Activated CD4-positive, alpha-beta memory T cell treated with anti-CD3 and anti-CD28 coated beads, Interleukin-2, amount 10 ng/mL, durations not matched to agents 7 days and 5 days (primary cell): ENCODE data around the gene ELOA. TPM values are rescaled to one million over a fixed set of nuclear protein-coding genes. Genes with fewer than 3 reads are reported as not detected.

Experiments
- CTCF ChIA-PET: fragments of 350-600 bp; sonication (Branson Sonifier 250); formaldehyde crosslinking; loops from one replicate; lab custom pipeline; 2021; ENCODE audit warnings: antibody characterized with exemption, inconsistent platforms; lab: Charles Lee
- POLR2A ChIA-PET: fragments of 350-600 bp; sonication (Branson Sonifier 250); formaldehyde crosslinking; loops from one replicate; lab custom pipeline; 2021; ENCODE audit warnings: antibody characterized with exemption; lab: Charles Lee
- DNase-seq: peaks from one replicate; pipeline ENCODE4 v3.0.0-alpha.2; 2020
- H3K27ac Mint-ChIP-seq: one replicate; pipeline ENCODE4 v1.8.0; 2021; ENCODE audit warnings: mild to moderate bottlenecking, mixed read lengths
- H3K27me3 Mint-ChIP-seq: one replicate; pipeline ENCODE4 v1.8.0; 2021; ENCODE audit warnings: mixed read lengths
- H3K36me3 Mint-ChIP-seq: one replicate; pipeline ENCODE4 v1.8.0; 2021; ENCODE audit warnings: low read depth, mixed read lengths
- H3K4me1 Mint-ChIP-seq: one replicate; pipeline ENCODE4 v1.8.0; 2021; ENCODE audit warnings: mixed read lengths
- H3K4me3 Mint-ChIP-seq: one replicate; pipeline ENCODE4 v1.8.0; 2021; ENCODE audit warnings: mild to moderate bottlenecking, mixed read lengths
- H3K9me3 Mint-ChIP-seq: one replicate; pipeline ENCODE4 v1.8.0; 2021; ENCODE audit warnings: mixed read lengths
- total RNA-seq, 2 experiments: library from RNA; stranded (reverse); gene quantifications; one replicate each; pipeline ENCODE4 v1.2.3, GENCODE V29; 2021

The ELOA gene, protein sequence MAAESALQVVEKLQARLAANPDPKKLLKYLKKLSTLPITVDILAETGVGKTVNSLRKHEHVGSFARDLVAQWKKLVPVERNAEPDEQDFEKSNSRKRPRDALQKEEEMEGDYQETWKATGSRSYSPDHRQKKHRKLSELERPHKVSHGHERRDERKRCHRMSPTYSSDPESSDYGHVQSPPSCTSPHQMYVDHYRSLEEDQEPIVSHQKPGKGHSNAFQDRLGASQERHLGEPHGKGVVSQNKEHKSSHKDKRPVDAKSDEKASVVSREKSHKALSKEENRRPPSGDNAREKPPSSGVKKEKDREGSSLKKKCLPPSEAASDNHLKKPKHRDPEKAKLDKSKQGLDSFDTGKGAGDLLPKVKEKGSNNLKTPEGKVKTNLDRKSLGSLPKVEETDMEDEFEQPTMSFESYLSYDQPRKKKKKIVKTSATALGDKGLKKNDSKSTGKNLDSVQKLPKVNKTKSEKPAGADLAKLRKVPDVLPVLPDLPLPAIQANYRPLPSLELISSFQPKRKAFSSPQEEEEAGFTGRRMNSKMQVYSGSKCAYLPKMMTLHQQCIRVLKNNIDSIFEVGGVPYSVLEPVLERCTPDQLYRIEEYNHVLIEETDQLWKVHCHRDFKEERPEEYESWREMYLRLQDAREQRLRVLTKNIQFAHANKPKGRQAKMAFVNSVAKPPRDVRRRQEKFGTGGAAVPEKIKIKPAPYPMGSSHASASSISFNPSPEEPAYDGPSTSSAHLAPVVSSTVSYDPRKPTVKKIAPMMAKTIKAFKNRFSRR
- 10 to 100 TPM; 34.1 to 35.2 TPM for total RNA-seq

GRCh38 chr1:23743287-23744152 lies at the start of gene ELOA:
TSS of gene ELOA (plus strand) at chr1:23743471. CDS start at chr1:23743504, 33 bp downstream.
- H3K27me3 Mint-ChIP-seq: no peaks in the 10 kb centered on the region
- H3K4me3 Mint-ChIP-seq: peak within 1 kb of the TSS; percentile 87
- peaks cover 45% of the 10 kb centered on the region for H3K4me1 Mint-ChIP-seq
- ChIA-PET POLR2A (interaction anchor here (0.6 to 6.5 kb wide), 23 partner anchors 9 to 643 kb away, joined by 3 to 62 read pairs (median 5); partner anchors contain the start of genes E2F2, GALE, LYPLA2 and PITHD1), CTCF (interaction anchor here (0.7 to 2.1 kb wide), 10 partner anchors 16 to 247 kb away, joined by 3 to 13 read pairs (median 4); partner anchors contain the start of genes HMGCL, PITHD1 and RPL11)
- peak within 1 kb of the TSS; percentile 87 for H3K27ac Mint-ChIP-seq
- DNase-seq: peak; percentile 84
- peaks cover 15% of the 10 kb centered on the region for H3K36me3 Mint-ChIP-seq
- no peaks in the 10 kb centered on the region for H3K9me3 Mint-ChIP-seq

- H3K27ac Mint-ChIP-seq: peak overlapping the region; percentile 75
- H3K4me1 Mint-ChIP-seq: peaks cover 65% of the 10 kb centered on the region
- peak overlapping the region; percentile 94 for H3K4me3 Mint-ChIP-seq
- CTCF ChIA-PET: interaction anchor here (2.6 kb wide), 1 partner anchor 52 kb away, joined by 6 read pairs; no protein-coding TSS in a partner anchor
- no peaks in the 10 kb centered on the region for H3K9me3 Mint-ChIP-seq
- POLR2A ChIA-PET: interaction anchor here (0.9 to 3.3 kb wide), 2 partner anchors 9 to 165 kb away, joined by 3 to 17 read pairs; no protein-coding TSS in a partner anchor
- H3K36me3 Mint-ChIP-seq: peaks cover 65% of the 10 kb centered on the region
- H3K27me3 Mint-ChIP-seq: no peaks in the 10 kb centered on the region
- DNase-seq: no peak
Observed at GRCh38 chr1:23693599-23693998, 49.7 kb upstream of the ELOA start.

- Mint-ChIP-seq H3K27me3 (no peaks in the 10 kb centered on the region), H3K4me1 (peaks cover 69% of the 10 kb centered on the region), H3K27ac (peak overlapping the region; percentile 55), H3K36me3 (peaks cover 71% of the 10 kb centered on the region), H3K9me3 (no peaks in the 10 kb centered on the region), H3K4me3 (peak overlapping the region; percentile 94)
- ChIA-PET CTCF (interaction anchor here (2.6 kb wide), 1 partner anchor 51 kb away, joined by 6 read pairs; no protein-coding TSS in a partner anchor), POLR2A (interaction anchor here (0.7 to 1.4 kb wide), 5 partner anchors 8 to 86 kb away, joined by 3 to 5 read pairs (median 4); no protein-coding TSS in a partner anchor)
- no peak for DNase-seq
Observed at GRCh38 chr1:23694371-23694770, 48.9 kb upstream of the ELOA start.

DNA sequence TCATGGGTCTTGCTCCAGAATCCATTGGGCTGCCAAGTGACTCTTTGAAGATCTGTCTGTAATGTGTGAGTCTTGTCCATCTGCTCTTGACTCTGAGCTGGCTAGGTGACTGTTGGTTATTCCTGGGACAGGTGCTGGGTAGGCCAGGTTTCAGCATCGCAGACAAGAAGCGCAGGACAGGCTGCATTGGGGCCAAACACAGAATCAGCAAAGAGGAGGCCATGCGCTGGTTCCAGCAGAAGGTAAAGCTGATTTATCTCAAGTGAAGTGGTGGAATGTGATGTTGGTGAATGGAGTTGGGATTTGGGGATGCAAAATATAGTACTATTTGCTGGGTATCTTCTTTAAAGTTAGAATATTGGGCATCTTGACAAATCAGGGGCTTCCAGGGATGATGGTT lies 47.6 kb upstream of the ELOA start:
- no peak overlapping the region for H3K27ac Mint-ChIP-seq
- H3K27me3 Mint-ChIP-seq: no peaks in the 10 kb centered on the region
- H3K9me3 Mint-ChIP-seq: no peaks in the 10 kb centered on the region
- no peak overlapping the region for H3K4me3 Mint-ChIP-seq
- ChIA-PET CTCF (interaction anchor here (2.6 kb wide), 1 partner anchor 50 kb away, joined by 6 read pairs; no protein-coding TSS in a partner anchor), POLR2A (interaction anchor here (0.9 to 1.4 kb wide), 4 partner anchors 9 to 84 kb away, joined by 3 to 4 read pairs (median 3); partner anchors contain the start of genes ELOA and PITHD1)
- H3K36me3 Mint-ChIP-seq: peaks cover 82% of the 10 kb centered on the region
- no peak for DNase-seq
- H3K4me1 Mint-ChIP-seq: peaks cover 76% of the 10 kb centered on the region

GRCh38 chr1:23696335-23696989 lies 46.8 kb upstream of the ELOA start:
- Mint-ChIP-seq H3K4me3 (no peak overlapping the region), H3K9me3 (no peaks in the 10 kb centered on the region), H3K4me1 (peaks cover 74% of the 10 kb centered on the region), H3K36me3 (peaks cover 90% of the 10 kb centered on the region), H3K27me3 (no peaks in the 10 kb centered on the region), H3K27ac (no peak overlapping the region)
- DNase-seq: no peak
- CTCF ChIA-PET: no interaction called here
- POLR2A ChIA-PET: interaction anchor here (0.6 to 1.3 kb wide), 4 partner anchors 9 to 119 kb away, joined by 3 to 4 read pairs (median 3); partner anchors contain the start of gene PITHD1

GRCh38 chr1:23698466-23698865 lies 44.8 kb upstream of the ELOA start:
- no peaks in the 10 kb centered on the region for H3K9me3 Mint-ChIP-seq
- POLR2A ChIA-PET: interaction anchor here (1.4 to 3.1 kb wide), 2 partner anchors 16 to 45 kb away, joined by 4 to 10 read pairs; partner anchors contain the start of gene ELOA
- CTCF ChIA-PET: interaction anchor here (1.4 kb wide), 1 partner anchor 201 kb away, joined by 4 read pairs; no protein-coding TSS in a partner anchor
- DNase-seq: no peak
- peaks cover 59% of the 10 kb centered on the region for H3K4me1 Mint-ChIP-seq
- H3K27ac Mint-ChIP-seq: no peak overlapping the region
- peaks cover 89% of the 10 kb centered on the region for H3K36me3 Mint-ChIP-seq
- H3K27me3 Mint-ChIP-seq: no peaks in the 10 kb centered on the region
- no peak overlapping the region for H3K4me3 Mint-ChIP-seq

GRCh38 chr1:23699280-23700179 lies 43.7 kb upstream of the ELOA start:
- no peak for DNase-seq
- Mint-ChIP-seq H3K9me3 (no peaks in the 10 kb centered on the region), H3K4me3 (no peak overlapping the region), H3K27ac (peak overlapping the region; percentile 32), H3K27me3 (no peaks in the 10 kb centered on the region), H3K4me1 (peaks cover 49% of the 10 kb centered on the region), H3K36me3 (peaks cover 81% of the 10 kb centered on the region)
- CTCF ChIA-PET: interaction anchor here (0.5 to 1.4 kb wide), 5 partner anchors 8 to 939 kb away, joined by 3 to 5 read pairs (median 4); partner anchors contain the start of gene RPL11
- POLR2A ChIA-PET: interaction anchor here (1.4 to 3.1 kb wide), 4 partner anchors 8 to 78 kb away, joined by 4 to 11 read pairs (median 7); partner anchors contain the start of genes ELOA, PITHD1 and RPL11

GRCh38 chr1:23701310-23701709 lies 42.0 kb upstream of the ELOA start:
- Mint-ChIP-seq H3K36me3 (peaks cover 65% of the 10 kb centered on the region), H3K9me3 (no peaks in the 10 kb centered on the region), H3K27ac (no peak overlapping the region), H3K27me3 (no peaks in the 10 kb centered on the region), H3K4me1 (peaks cover 31% of the 10 kb centered on the region), H3K4me3 (no peak overlapping the region)
- ChIA-PET POLR2A (interaction anchor here (1.9 kb wide), 1 partner anchor 9 kb away, joined by 11 read pairs; the partner anchor contains the start of gene RPL11), CTCF (interaction anchor here (1.0 kb wide), 1 partner anchor 10 kb away, joined by 3 read pairs; the partner anchor contains the start of gene RPL11)
- no peak for DNase-seq

GRCh38 chr1:23701996-23702395 lies 41.3 kb upstream of the ELOA start:
- Mint-ChIP-seq H3K27ac (no peak overlapping the region), H3K27me3 (no peaks in the 10 kb centered on the region), H3K36me3 (peaks cover 58% of the 10 kb centered on the region), H3K4me3 (no peak overlapping the region), H3K9me3 (no peaks in the 10 kb centered on the region), H3K4me1 (peaks cover 25% of the 10 kb centered on the region)
- CTCF ChIA-PET: interaction anchor here (0.6 to 1.1 kb wide), 2 partner anchors 10 to 162 kb away, joined by 3 to 4 read pairs; partner anchors contain the start of gene RPL11
- DNase-seq: no peak
- POLR2A ChIA-PET: interaction anchor here (1.1 kb wide), 1 partner anchor 8 kb away, joined by 3 read pairs; no protein-coding TSS in a partner anchor

DNA sequence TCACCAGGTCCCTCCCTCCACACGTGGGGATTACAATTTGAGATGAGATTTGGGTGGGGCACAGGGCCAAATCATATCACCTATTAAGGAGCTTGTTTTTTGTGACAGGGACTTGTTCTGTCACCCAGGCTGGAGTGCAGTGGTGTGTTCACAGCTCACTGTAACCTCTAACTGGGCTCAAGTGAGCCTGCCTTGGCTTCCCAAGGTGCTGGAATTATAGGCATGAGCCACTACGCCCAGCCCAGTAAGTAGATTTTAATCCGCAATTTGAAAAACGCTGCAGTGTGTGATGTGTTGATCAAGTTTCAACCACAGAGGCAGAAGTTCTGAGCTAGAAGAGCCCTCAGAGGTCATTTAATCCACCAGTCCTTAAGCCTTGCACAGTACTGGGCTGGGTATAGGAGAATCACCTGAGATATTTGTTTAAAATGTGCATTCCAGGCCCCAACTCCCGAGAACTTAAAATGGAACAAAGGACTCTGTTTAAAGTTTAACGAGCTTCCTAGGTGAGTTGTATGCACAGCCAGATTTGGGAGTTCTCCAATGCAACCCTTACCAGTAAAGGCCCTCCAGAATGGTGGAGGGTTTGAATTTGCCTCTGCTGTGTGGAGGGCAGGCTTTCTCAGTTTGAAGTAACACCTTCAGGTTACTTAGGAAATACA lies 38.3 kb upstream of the ELOA start:
- Mint-ChIP-seq H3K4me1 (peaks cover 2% of the 10 kb centered on the region), H3K27me3 (no peaks in the 10 kb centered on the region), H3K4me3 (no peak overlapping the region), H3K27ac (no peak overlapping the region), H3K9me3 (no peaks in the 10 kb centered on the region), H3K36me3 (peaks cover 37% of the 10 kb centered on the region)
- ChIA-PET CTCF (no interaction called here), POLR2A (interaction anchor here (1.2 to 1.4 kb wide), 2 partner anchors 9 to 13 kb away, joined by 3 to 5 read pairs; partner anchors contain the start of gene RPL11)
- DNase-seq: no peak
